GM23338 (cell line): ENCODE results near the gene TBL1XR1. TPM values are rescaled to one million over a fixed set of nuclear protein-coding genes. Genes with fewer than 3 reads are reported as not detected.
A peak's percentile ranks its signal among the peaks of the same experiment; 100 is the strongest.

Experiments
- ATAC-seq: fragments of 200-7000 bp; cut with Tn5 transposase; 3 replicates; pipeline ENCODE4 v1.9.1; 2020
- DNase-seq: peaks from one replicate; pipeline ENCODE4 v3.0.0-alpha.2; 2015; ENCODE audit warnings: low spot score
- H2AFZ ChIP-seq: fragments of 200-600 bp; sonication (generic); 2 replicates; pipeline ENCODE4 v1.8.0; 2016; ENCODE audit warnings: antibody characterized with exemption, mild to moderate bottlenecking, moderate library complexity
- H3F3A ChIP-seq: fragments of 200-600 bp; sonication (generic); replicated peaks from 2 replicates; pipeline ENCODE4 v1.8.0; 2017; ENCODE audit warnings: antibody characterized with exemption, mixed run types, low read depth
- H3K27ac ChIP-seq: fragments of 200-600 bp; sonication (generic); 2 replicates; pipeline ENCODE4 v1.6.1; 2016; ENCODE audit warnings: low read depth
- H3K27me3 ChIP-seq: fragments of 200-600 bp; sonication (generic); 2 replicates; pipeline ENCODE4 v1.8.0; 2016; ENCODE audit warnings: mild to moderate bottlenecking, mixed run types, moderate library complexity; ENCODE audit not compliant: insufficient read depth
- H3K36me3 ChIP-seq: fragments of 200-600 bp; sonication (generic); 2 replicates; pipeline ENCODE4 v1.8.0; 2016; ENCODE audit warnings: mild to moderate bottlenecking; ENCODE audit not compliant: insufficient read depth
- H3K4me1 ChIP-seq: fragments of 200-600 bp; sonication (generic); 2 replicates; pipeline ENCODE4 v1.8.0; 2016; ENCODE audit warnings: mild to moderate bottlenecking, moderate library complexity; ENCODE audit not compliant: insufficient read depth
- H3K4me2 ChIP-seq: fragments of 200-600 bp; sonication (generic); 2 replicates; pipeline ENCODE4 v1.7.1; 2017; ENCODE audit warnings: mixed run types
- H3K4me3 ChIP-seq: fragments of 200-600 bp; sonication (generic); 2 replicates; pipeline ENCODE4 v1.6.1; 2016; ENCODE audit warnings: mixed run types
- H3K79me2 ChIP-seq: fragments of 200-600 bp; sonication (generic); replicated peaks from 2 replicates; pipeline ENCODE4 v1.8.0; 2017; ENCODE audit warnings: mild to moderate bottlenecking; ENCODE audit not compliant: insufficient read depth
- H3K9me2 ChIP-seq: fragments of 200-600 bp; sonication (generic); 2 replicates; pipeline ENCODE4 v1.8.0; 2017; ENCODE audit not compliant: insufficient read depth
- H4K20me1 ChIP-seq: fragments of 200-600 bp; sonication (generic); replicated peaks from 2 replicates; pipeline ENCODE4 v1.8.0; 2017; ENCODE audit warnings: mild to moderate bottlenecking; ENCODE audit not compliant: insufficient read depth
- H3K27ac Mint-ChIP-seq: 2 replicates; pipeline ENCODE4 v1.8.0; 2020; ENCODE audit warnings: inconsistent platforms, mild to moderate bottlenecking, moderate library complexity, mixed read lengths
- H3K27me3 Mint-ChIP-seq: 3 replicates; pipeline ENCODE4 v1.8.0; 2022; ENCODE audit warnings: low read depth, mild to moderate bottlenecking, moderate library complexity, mixed read lengths, inconsistent platforms; ENCODE audit not compliant: insufficient read depth, poor library complexity
- H3K36me3 Mint-ChIP-seq: 3 replicates; pipeline ENCODE4 v1.8.0; 2021; ENCODE audit warnings: low read depth, mild to moderate bottlenecking, inconsistent platforms, moderate library complexity, mixed read lengths
- H3K4me1 Mint-ChIP-seq: 3 replicates; pipeline ENCODE4 v1.8.0; 2020; ENCODE audit warnings: mild to moderate bottlenecking, inconsistent platforms, mixed read lengths
- H3K4me3 Mint-ChIP-seq: 3 replicates; pipeline ENCODE4 v1.8.0; 2021; ENCODE audit warnings: moderate library complexity, mild to moderate bottlenecking, inconsistent platforms, mixed read lengths
- H3K9me3 Mint-ChIP-seq: 3 replicates; pipeline ENCODE4 v1.8.0; 2020; ENCODE audit warnings: moderate library complexity, mild to moderate bottlenecking, inconsistent platforms, mixed read lengths
- CREB1 ChIP-seq: fragments of 250-450 bp; sonication (Bioruptor Pico); IDR thresholded peaks from 2 replicates; pipeline ENCODE4 v1.5.0; 2020; ENCODE audit warnings: low read depth, mild to moderate bottlenecking, moderate library complexity
- EZH2 ChIP-seq: fragments of 200-600 bp; sonication (generic); IDR thresholded peaks from one replicate; pipeline ENCODE4 v1.8.0; 2017; ENCODE audit warnings: antibody characterized with exemption, mild to moderate bottlenecking, low read depth; ENCODE audit not compliant: unreplicated experiment
- POLR2AphosphoS5 ChIP-seq: IDR thresholded peaks from 2 replicates; pipeline ENCODE4 v1.6.1; 2016; ENCODE audit warnings: antibody characterized with exemption, low read depth
- REST ChIP-seq: IDR thresholded peaks from one replicate; pipeline ENCODE4 v1.6.1; 2018; ENCODE audit warnings: antibody characterized with exemption; ENCODE audit not compliant: unreplicated experiment
- ZNF462 ChIP-seq: fragments of 250-450 bp; sonication (Bioruptor Pico); IDR thresholded peaks from 2 replicates; pipeline ENCODE4 v1.5.0; 2020; ENCODE audit warnings: mild to moderate bottlenecking, moderate library complexity
- polyA plus RNA-seq: library from polyadenylated mRNA; unstranded; fragments of >200 nt; fragmentation: Nextera tagmentation; extraction: Ambion mirVana; gene quantifications from 2 replicates; pipeline ENCODE4 v1.2.1, GENCODE V29; 2016
- total RNA-seq: library from RNA; depleted of rRNA; stranded (reverse); fragments of >200 nt; shearing (Covaris generic); gene quantifications from 2 replicates; pipeline ENCODE4 v1.2.3, GENCODE V29; 2014
- TF ChIP-seq, protein P1 (sequence below), 2 experiments: fragments of 200-600 bp in 1 of 2; sonication (generic) in 1 of 2; conservative IDR thresholded peaks; 2 replicates each; pipeline versions ENCODE4 v1.5.1 to v1.6.1; 2016 to 2017; ENCODE audit warnings: antibody characterized with exemption in 2 of 2, low read depth in 2 of 2, mild to moderate bottlenecking in 2 of 2, moderate library complexity in 1 of 2
- TF ChIP-seq, protein P2 (sequence below): IDR thresholded peaks from 2 replicates; pipeline ENCODE4 v1.6.1; 2016; ENCODE audit warnings: antibody characterized with exemption

TBL1XR1 gene
- total and polyA plus RNA-seq, 2 experiments from 2014 or later = 49.6 to 122 TPM

GRCh38 chr3:177123822-177124221, 73.5 kb downstream of the TBL1XR1 start (continued):
- TF ChIP-seq ZNF462 (CRISPR knock-in tag) (no peak), REST (no peak), EZH2 (no peak)

DNA sequence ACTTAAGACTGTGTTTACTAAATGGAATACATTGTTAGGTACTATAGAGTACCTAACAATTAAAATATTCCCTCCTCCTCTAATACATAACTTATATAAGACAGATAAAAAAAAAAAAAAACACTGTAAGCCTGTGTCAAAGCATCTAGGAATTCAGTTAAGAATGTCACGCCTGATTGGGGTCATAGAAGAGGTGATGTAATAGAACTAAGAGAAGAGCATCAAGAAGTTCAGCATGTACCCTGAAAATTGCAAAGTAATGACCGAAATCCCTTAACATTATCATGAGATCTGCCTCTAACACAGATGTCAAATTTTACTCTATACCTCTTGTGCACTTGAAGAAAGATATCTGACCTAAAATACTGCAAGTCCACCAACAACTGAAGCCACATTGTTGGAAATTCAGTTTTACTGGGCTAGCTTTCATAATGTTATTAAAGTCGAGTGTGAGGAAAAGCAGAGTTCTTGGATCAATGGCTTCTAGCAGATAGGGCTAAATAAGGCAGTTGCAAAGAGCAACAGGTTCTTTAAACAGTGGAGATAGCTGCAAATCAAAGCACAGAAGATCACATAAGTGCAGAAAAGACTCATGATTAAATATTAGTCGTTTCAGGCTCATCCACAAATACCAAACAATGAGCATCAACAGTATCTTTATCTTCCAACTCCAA, 75.0 kb downstream of the TBL1XR1 start:
- Histone ChIP-seq H3K27me3 (no peaks in the 10 kb centered on the region), H3K27ac (no peak overlapping the region), H3K79me2 (peaks cover 100% of the 10 kb centered on the region), H2AFZ (no peak overlapping the region), H3K4me3 (no peak overlapping the region), H4K20me1 (peaks cover 98% of the 10 kb centered on the region), H3K9me2 (no peaks in the 10 kb centered on the region), H3K4me2 (0 out of 2 replicates have a peak overlapping the region, but pooled peaks have one; percentile 7), H3K4me1 (peaks cover 81% of the 10 kb centered on the region), H3K36me3 (no peaks in the 10 kb centered on the region), H3F3A (no peaks in the 10 kb centered on the region)
- no peaks in the 10 kb centered on the region for H3K27me3 Mint-ChIP-seq
- H3K27ac Mint-ChIP-seq = peak overlapping the region; percentile 82
- DNase-seq (no peak), ATAC-seq (no peak)
- peaks cover 73% of the 10 kb centered on the region for H3K4me1 Mint-ChIP-seq
- H3K4me3 Mint-ChIP-seq = no peak overlapping the region
- no peaks in the 10 kb centered on the region for H3K9me3 Mint-ChIP-seq
- H3K36me3 Mint-ChIP-seq = no peaks in the 10 kb centered on the region
- TF ChIP-seq EZH2 (no peak), REST (no peak), POLR2AphosphoS5 (no peak), CREB1 (CRISPR knock-in tag) (no peak)
- TF ChIP-seq, protein P1, sequence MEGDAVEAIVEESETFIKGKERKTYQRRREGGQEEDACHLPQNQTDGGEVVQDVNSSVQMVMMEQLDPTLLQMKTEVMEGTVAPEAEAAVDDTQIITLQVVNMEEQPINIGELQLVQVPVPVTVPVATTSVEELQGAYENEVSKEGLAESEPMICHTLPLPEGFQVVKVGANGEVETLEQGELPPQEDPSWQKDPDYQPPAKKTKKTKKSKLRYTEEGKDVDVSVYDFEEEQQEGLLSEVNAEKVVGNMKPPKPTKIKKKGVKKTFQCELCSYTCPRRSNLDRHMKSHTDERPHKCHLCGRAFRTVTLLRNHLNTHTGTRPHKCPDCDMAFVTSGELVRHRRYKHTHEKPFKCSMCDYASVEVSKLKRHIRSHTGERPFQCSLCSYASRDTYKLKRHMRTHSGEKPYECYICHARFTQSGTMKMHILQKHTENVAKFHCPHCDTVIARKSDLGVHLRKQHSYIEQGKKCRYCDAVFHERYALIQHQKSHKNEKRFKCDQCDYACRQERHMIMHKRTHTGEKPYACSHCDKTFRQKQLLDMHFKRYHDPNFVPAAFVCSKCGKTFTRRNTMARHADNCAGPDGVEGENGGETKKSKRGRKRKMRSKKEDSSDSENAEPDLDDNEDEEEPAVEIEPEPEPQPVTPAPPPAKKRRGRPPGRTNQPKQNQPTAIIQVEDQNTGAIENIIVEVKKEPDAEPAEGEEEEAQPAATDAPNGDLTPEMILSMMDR (conservative IDR thresholded peaks at IDR 0.05; ENCODE audit: low read depth in 2 of 2) = no peak
- TF ChIP-seq, protein P2, sequence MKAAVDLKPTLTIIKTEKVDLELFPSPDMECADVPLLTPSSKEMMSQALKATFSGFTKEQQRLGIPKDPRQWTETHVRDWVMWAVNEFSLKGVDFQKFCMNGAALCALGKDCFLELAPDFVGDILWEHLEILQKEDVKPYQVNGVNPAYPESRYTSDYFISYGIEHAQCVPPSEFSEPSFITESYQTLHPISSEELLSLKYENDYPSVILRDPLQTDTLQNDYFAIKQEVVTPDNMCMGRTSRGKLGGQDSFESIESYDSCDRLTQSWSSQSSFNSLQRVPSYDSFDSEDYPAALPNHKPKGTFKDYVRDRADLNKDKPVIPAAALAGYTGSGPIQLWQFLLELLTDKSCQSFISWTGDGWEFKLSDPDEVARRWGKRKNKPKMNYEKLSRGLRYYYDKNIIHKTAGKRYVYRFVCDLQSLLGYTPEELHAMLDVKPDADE = no peak
